Cardiac fibroblast (primary cell): ENCODE measurements around the gene SRD5A3.
"Not testable (repeated sequence)": the region's sequence is repeated elsewhere in the genome, so short reads cannot be mapped to it uniquely, and the experiment has no call there.

ENCODE experiments used
- DNase-seq, 2 donors: peaks; one replicate each; pipeline versions ENCODE4 v3.0.0 to v3.0.0-alpha.2; 2010; ENCODE audit warnings: low read depth in 2 of 2
- H3K4me3 ChIP-seq, 2 donors: replicated peaks in 1 of 2; 1 replicate in 1 of 2; 2 replicates in 1 of 2; pipeline ENCODE4 v1.5.1; 2011; ENCODE audit warnings: low read depth in 2 of 2, low read length in 2 of 2, mild to moderate bottlenecking in 2 of 2, moderate library complexity in 1 of 2
- CTCF ChIP-seq: IDR thresholded peaks from one replicate; pipeline ENCODE4 v1.5.1; 2011; ENCODE audit warnings: low read depth, mild to moderate bottlenecking, low read length, inconsistent platforms

Gene SRD5A3

DNA sequence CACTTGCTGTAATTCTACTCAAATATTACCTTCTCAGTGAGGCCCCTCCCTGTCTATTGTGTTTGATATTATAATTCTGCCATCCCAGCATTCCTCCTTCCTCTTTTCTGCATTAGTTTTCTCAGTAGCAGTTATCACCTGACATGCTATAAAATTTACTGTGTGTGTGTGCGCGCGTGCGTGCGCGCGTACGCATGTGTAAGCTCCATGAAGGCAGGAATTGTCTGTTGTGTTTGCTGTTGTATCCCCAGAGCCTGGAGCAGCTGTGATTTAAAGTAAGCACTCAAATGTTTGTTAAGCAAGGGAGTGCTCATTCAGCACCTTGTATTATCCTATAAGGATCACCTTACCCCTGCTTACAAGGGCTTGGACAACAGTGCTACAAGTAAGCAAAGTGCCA, 8.6 kb downstream of the SRD5A3 start:
- no peak for DNase-seq
- no peak for TF ChIP-seq CTCF
- no peak overlapping the region for H3K4me3 ChIP-seq

DNA sequence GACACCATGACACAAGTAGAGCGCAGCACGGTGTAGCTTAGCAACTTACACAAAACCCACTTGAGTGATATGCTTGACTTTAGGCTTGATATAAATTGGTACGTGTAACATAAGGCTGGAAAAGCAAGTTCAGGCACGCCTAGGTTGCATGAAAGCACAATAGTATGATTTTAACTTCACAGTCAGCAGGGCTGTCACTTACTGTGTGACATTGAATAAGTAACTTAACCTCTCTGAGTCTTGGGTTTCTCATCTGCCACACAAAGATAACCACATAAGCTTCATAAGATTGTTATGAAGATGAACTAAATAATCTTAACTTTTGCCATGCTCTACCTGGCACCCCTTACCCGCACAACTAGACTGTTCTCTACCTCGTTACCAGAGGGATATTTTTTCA, 9.5 kb downstream of the SRD5A3 start:
- DNase-seq: no peak
- no peak for TF ChIP-seq CTCF
- no peak overlapping the region for H3K4me3 ChIP-seq

DNA sequence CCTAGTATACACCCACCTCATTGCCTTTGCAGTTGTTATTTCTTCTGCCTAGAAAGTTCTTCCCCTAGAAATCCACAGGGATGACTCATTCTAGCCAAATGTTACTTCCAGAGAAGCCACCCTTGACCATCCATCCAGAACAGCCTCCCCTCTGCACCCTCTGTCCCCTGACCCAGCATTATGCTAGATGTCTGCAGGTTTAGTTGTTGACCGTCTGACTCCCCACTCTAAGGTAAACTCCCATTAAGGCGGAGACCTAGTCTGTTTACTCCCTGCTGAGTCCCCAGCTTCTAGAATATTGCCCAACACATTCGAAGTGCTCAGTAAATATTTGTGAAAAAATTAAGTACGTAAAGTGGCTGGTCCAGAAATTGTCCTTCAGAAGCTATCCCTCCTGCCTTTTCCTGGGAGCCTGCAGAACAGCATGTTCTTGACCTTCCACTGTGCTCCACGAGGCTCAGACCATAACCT, 11.0 kb downstream of the SRD5A3 start:
- H3K4me3 ChIP-seq: no peak overlapping the region
- TF ChIP-seq CTCF: no peak
- DNase-seq: peak in 1 of 2 donors; percentile 46

- no peak for DNase-seq
- TF ChIP-seq CTCF: no peak
- no peak overlapping the region for H3K4me3 ChIP-seq
Observed at GRCh38 chr4:55358246-55358645, 12.2 kb downstream of the SRD5A3 start.

GRCh38 chr4:55358668-55359067, 12.6 kb downstream of the SRD5A3 start:
- H3K4me3 ChIP-seq: no peak overlapping the region
- no peak for TF ChIP-seq CTCF

DNA sequence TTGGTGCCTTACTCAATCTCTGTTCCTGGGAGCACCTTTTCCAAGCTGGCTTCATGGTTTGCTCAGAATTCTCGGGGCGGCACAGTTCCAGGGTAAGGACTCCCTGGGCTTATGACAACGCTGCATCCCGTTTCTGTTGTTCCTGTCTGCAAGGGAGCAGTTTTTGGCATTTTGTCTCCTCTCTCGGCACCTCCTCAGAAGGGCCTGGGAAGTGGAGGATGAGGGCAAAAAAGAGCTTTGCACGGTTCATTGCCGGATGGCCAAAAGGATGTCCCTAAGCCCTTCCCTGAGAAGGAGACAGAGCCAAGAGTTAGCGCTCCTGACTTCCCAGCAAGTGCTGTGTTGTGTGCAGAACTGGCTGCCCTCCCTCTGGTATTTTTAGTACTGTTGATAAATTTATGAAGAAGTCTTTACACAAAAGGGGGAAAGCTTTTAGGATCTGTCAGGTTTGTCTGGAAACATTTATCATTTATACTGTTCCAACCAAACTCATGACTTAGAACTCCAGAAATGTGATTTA, 13.4 kb downstream of the SRD5A3 start:
- peak; percentile 27 to 34 for DNase-seq
- TF ChIP-seq CTCF: no peak
- H3K4me3 ChIP-seq: no peak overlapping the region

More at GRCh38 chr4:55358668-55359067, 12.6 kb downstream of the SRD5A3 start:
- peak; percentile 72 to 87 for DNase-seq

DNA sequence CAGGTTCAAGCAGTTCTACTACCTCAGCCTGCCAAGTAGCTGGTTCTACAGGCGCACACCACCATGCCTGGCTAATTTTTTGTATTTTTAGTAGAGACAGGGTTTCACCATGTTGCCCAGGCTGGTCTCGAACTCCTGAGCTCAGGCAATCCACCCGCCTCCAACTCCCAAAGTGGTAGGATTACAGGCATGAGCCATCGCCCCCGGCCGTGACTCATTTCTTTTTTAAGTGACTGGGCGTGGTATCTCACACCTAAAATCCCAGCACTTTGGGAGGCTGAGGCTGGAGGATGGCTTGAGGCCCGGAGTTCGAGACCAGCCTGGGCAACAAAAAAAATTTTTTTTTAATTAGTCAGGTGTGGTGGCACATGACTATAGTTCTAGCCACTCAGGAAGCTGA, 16.9 kb downstream of the SRD5A3 start:
- not testable (repeated sequence) for H3K4me3 ChIP-seq, DNase-seq
